ENCODE results near the gene RNU1-2. TPM values are rescaled to one million over a fixed set of nuclear protein-coding genes. Genes with fewer than 3 reads are reported as not detected.

RNU1-2 gene
- total RNA-seq, 1 donor from 2014 or later, result 3,041 TPM

Other genes starting within 250 kb of the RNU1-2 start
- gene RNU1-3, start 229.0 kb upstream of the RNU1-2 start, total RNA-seq, result 2,178 and 3,041 TPM in 2 replicates
- gene RNU1-4, start 155.5 kb upstream of the RNU1-2 start, total RNA-seq, result 2,178 and 3,041 TPM in 2 replicates
- gene CROCC, start 26.0 kb downstream of the RNU1-2 start, total RNA-seq, result 22.1 and 22.6 TPM in 2 replicates
- gene MFAP2, start 84.6 kb downstream of the RNU1-2 start, total RNA-seq, result not detected in 2 replicates
- gene ATP13A2, start 115.9 kb downstream of the RNU1-2 start, total RNA-seq, result 48.3 and 56.4 TPM in 2 replicates
- gene SDHB, start 158.1 kb downstream of the RNU1-2 start, total RNA-seq, result 131 and 137 TPM in 2 replicates
- 0.07 TPM in 1 of 2 replicates, not detected in the other for gene PADI2, start 223.5 kb downstream of the RNU1-2 start, total RNA-seq